T-helper 1 cell treated with Interleukin-12 subunit alpha and Interleukin-12 subunit beta and Interleukin-4 antibody, amounts not matched to agents 30 μg/mL and 1 μg/mL, for 36 hours (primary cell): ENCODE data around the gene BOC.

Experiments
- H3K27ac Mint-ChIP-seq: one replicate; pipeline ENCODE4 v1.8.0; 2021; ENCODE audit warnings: mild to moderate bottlenecking, mixed read lengths
- H3K27me3 Mint-ChIP-seq: one replicate; pipeline ENCODE4 v1.8.0; 2021; ENCODE audit warnings: low read depth, mixed read lengths
- H3K36me3 Mint-ChIP-seq: one replicate; pipeline ENCODE4 v1.8.0; 2021; ENCODE audit warnings: low read depth, mixed read lengths
- H3K4me1 Mint-ChIP-seq: one replicate; pipeline ENCODE4 v1.8.0; 2021; ENCODE audit warnings: low read depth, mixed read lengths
- H3K4me3 Mint-ChIP-seq: one replicate; pipeline ENCODE4 v1.8.0; 2021; ENCODE audit warnings: mild to moderate bottlenecking, moderate library complexity, mixed read lengths
- H3K9me3 Mint-ChIP-seq: one replicate; pipeline ENCODE4 v1.8.0; 2021; ENCODE audit warnings: mixed read lengths

Gene BOC

DNA sequence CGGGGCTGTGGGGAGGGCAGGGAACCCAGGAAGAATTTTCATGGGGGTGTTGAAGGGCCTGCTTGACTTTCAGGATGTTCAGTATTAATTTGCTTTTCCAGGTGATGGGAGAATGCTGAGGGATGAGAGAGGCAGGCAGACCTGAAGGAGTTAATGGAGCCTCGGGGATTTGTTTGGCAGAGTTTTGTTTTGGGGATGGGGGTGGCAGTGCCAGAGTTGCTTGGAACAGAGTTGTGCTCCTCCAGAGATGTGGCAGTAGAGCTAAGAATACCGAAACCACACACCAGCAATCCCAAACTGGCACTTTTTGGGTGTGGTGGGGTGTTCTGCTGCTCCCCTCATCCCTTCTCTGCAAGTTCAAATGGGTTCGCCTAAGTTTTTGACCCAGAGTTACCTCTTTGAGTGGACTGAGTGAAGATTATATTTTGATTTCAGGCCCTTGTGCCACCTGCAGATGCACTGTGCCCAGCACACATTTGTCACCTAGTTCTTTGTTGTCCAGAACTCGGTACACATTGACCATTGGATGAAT, 1.6 kb downstream of the BOC start:
- H3K9me3 Mint-ChIP-seq: no peaks in the 10 kb centered on the region
- no peak overlapping the region for H3K27ac Mint-ChIP-seq
- H3K4me3 Mint-ChIP-seq: peak overlapping the region; percentile 78
- H3K36me3 Mint-ChIP-seq: peaks cover 4% of the 10 kb centered on the region
- peaks cover 75% of the 10 kb centered on the region for H3K27me3 Mint-ChIP-seq
- peaks cover 9% of the 10 kb centered on the region for H3K4me1 Mint-ChIP-seq

- Mint-ChIP-seq H3K9me3 (no peaks in the 10 kb centered on the region), H3K27ac (no peak overlapping the region), H3K36me3 (peaks cover 4% of the 10 kb centered on the region), H3K27me3 (peaks cover 65% of the 10 kb centered on the region), H3K4me1 (peaks cover 9% of the 10 kb centered on the region), H3K4me3 (no peak overlapping the region)
These were observed 2.7 kb downstream of the BOC start for GRCh38 chr3:113213896-113214587.

- Mint-ChIP-seq H3K9me3 (no peaks in the 10 kb centered on the region), H3K4me1 (peaks cover 9% of the 10 kb centered on the region), H3K36me3 (peaks cover 4% of the 10 kb centered on the region), H3K27ac (no peak overlapping the region), H3K4me3 (no peak overlapping the region), H3K27me3 (peaks cover 54% of the 10 kb centered on the region)
These were observed 3.7 kb downstream of the BOC start for GRCh38 chr3:113214917-113215595.

DNA sequence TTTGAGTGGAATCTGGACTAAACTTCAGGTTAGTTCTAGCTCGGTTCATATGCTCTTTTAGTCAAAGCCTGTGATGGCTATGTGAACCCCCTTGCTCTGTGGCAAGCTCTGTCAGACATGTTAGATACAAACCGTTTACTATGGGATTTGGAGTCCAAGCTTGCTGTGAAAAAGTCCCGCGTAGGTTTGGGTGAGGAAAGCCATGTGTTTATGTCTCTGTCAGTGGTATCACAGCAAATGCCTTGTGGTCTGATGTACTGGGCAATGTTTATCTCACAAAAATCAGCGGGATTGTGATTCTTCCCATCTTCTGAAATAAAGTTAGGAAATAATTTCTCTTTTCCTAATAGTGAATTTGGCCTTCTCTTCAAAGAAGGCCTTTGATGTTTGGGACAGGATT, 5.0 kb downstream of the BOC start:
- H3K27me3 Mint-ChIP-seq: peaks cover 47% of the 10 kb centered on the region
- no peak overlapping the region for H3K4me3 Mint-ChIP-seq
- H3K27ac Mint-ChIP-seq: no peak overlapping the region
- peaks cover 2% of the 10 kb centered on the region for H3K36me3 Mint-ChIP-seq
- H3K4me1 Mint-ChIP-seq: peaks cover 6% of the 10 kb centered on the region
- no peaks in the 10 kb centered on the region for H3K9me3 Mint-ChIP-seq

DNA sequence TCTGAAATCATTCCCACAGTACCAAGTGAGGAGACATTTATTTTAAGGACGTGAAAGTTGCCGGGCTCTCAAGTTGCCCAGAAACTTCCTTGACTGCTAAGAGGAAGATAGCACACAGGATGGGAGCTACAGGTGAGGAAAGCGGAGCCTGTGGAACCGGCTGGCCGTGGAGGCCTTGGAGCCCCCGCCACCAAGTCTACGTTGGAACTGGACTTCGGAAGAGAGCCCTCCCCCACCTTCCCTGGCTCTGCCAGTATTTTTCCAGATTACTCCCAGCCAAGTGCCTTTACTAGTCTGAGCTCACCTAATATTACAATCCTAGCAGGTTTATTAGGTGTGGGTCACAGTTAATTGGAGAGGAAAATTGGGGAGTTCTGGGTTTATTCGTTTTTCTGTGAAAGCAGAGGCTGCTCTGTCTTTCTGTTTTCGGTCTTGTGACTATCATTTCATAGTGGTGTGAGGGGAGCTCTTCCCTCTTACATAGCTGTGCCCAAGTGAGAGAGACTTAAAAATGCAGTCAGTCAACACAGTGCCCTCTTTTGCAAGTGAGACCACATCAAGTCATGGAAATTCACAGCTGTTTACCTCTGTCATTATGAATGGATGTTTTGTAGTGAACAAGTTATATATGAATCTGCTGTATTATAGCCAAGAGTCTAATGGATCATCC, 6.8 kb downstream of the BOC start:
- Mint-ChIP-seq H3K27ac (no peak overlapping the region), H3K36me3 (no peaks in the 10 kb centered on the region), H3K4me1 (peaks cover 3% of the 10 kb centered on the region), H3K4me3 (no peak overlapping the region), H3K9me3 (no peaks in the 10 kb centered on the region), H3K27me3 (peaks cover 40% of the 10 kb centered on the region)

DNA sequence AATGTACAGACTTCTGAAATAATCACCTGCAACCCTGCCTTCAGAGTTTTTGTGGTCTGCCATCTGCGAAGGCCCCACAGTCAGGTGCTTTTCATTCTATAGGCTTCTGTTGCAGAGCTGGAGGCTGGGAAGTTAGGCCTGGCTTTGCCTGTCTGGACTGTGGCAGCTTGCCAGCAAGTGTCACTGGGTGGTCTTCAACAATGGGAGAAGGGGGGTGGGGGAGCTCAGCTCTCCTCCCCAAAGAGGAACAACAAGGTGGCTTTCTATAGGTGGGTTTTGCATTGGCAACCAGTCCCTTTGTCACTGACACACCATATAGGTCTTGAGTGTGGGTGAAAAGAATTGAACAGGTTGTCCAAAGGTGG, 7.3 kb downstream of the BOC start:
- peaks cover 5% of the 10 kb centered on the region for H3K4me1 Mint-ChIP-seq
- no peak overlapping the region for H3K4me3 Mint-ChIP-seq
- no peaks in the 10 kb centered on the region for H3K36me3 Mint-ChIP-seq
- H3K27ac Mint-ChIP-seq: no peak overlapping the region
- no peaks in the 10 kb centered on the region for H3K9me3 Mint-ChIP-seq
- H3K27me3 Mint-ChIP-seq: peaks cover 35% of the 10 kb centered on the region

DNA sequence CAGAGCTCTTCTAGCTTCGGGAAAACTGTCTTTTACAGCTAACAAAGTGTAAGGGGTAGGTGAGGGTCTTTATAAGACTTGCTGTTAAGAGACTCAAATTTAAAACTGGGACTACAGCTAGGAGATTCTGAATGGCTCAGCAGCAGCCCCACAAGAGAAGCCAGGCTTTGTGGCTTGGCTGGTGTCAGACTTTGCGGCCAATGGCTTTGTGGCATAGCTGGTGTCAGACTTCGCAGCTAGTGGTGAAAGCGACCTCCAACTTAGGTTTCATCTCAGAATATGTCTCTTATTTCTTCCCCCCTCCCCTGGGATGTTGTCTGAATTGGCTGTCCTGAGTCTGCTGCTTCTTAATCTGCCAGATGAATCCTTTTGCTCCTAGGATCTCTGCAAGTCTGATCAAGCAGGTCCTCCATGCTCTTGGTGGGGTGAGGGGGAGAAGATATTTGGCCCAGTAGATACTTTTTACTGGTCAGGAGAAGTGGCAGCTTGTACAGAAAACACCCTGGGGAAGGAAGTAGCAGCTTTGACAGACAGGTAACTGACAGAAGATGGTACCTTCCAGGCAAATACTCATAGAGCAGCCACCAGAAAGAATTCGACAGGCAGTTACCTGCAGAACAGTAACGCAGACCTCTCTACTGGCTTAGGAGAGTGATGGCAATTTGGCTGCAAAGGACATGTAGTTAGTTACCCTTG, 8.4 kb downstream of the BOC start:
- peaks cover 24% of the 10 kb centered on the region for H3K27me3 Mint-ChIP-seq
- H3K27ac Mint-ChIP-seq: no peak overlapping the region
- H3K4me3 Mint-ChIP-seq: no peak overlapping the region
- H3K4me1 Mint-ChIP-seq: peaks cover 11% of the 10 kb centered on the region
- no peaks in the 10 kb centered on the region for H3K9me3 Mint-ChIP-seq
- H3K36me3 Mint-ChIP-seq: no peaks in the 10 kb centered on the region

DNA sequence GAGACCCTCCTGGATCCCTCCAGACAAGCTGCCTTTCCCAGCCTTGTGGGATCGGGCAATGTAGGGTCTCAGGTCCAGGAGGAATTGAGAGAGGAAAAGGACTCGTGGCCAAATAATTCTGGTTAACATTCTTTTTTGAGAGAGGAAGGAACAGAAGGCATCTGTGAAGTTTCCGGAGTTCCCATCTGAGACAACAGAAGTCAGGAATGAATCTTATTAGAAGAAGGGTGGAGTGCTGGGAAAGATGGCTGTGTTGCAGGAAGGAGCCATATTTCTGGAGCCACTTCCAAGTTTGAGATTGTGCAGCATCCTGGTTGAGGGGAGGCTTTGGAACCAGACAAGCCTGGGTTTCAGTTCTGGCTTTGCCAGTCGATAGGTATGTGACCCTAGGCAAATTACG, 9.4 kb downstream of the BOC start:
- H3K36me3 Mint-ChIP-seq: no peaks in the 10 kb centered on the region
- no peak overlapping the region for H3K4me3 Mint-ChIP-seq
- peaks cover 11% of the 10 kb centered on the region for H3K4me1 Mint-ChIP-seq
- no peaks in the 10 kb centered on the region for H3K9me3 Mint-ChIP-seq
- peaks cover 15% of the 10 kb centered on the region for H3K27me3 Mint-ChIP-seq
- H3K27ac Mint-ChIP-seq: peak overlapping the region; percentile 18

- Mint-ChIP-seq H3K4me3 (no peak overlapping the region), H3K4me1 (peaks cover 11% of the 10 kb centered on the region), H3K9me3 (no peaks in the 10 kb centered on the region), H3K27ac (no peak overlapping the region), H3K36me3 (no peaks in the 10 kb centered on the region), H3K27me3 (peaks cover 14% of the 10 kb centered on the region)
These were observed 10.4 kb downstream of the BOC start for GRCh38 chr3:113221721-113222257.

DNA sequence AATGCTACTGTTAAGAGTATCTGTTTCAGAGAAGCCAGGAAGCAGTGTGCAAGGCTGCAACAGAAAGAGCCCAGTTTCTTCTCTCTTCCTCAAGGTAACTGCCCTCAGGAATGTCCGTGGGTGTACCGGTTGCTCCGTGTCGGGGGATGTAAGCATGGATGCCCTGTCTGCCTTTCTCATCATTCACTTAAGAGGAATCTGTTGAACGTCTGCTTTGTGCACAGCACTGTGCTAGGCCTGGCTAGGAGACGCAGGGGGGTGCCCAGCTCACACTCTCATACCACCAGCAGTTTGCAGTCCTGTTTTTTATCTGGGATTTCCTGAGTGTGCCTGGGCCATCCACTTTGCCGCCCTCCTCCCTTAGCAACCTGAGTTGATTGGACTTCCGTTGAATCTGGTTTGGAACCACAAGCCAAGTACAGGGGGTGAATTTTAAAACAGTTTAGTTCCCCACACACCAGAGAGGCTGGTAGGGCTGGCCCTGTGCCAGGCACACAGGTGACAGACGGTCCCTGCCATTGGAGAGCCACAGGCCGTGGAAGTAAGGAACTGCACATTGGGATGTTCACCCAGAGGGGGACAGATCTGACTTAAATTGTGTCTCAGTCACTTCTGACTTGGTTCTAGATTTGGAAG, 11.2 kb downstream of the BOC start:
- H3K27me3 Mint-ChIP-seq: peaks cover 14% of the 10 kb centered on the region
- no peak overlapping the region for H3K4me3 Mint-ChIP-seq
- peaks cover 11% of the 10 kb centered on the region for H3K4me1 Mint-ChIP-seq
- H3K9me3 Mint-ChIP-seq: no peaks in the 10 kb centered on the region
- H3K36me3 Mint-ChIP-seq: no peaks in the 10 kb centered on the region
- no peak overlapping the region for H3K27ac Mint-ChIP-seq

GRCh38 chr3:113223475-113224281, 12.3 kb downstream of the BOC start:
- peaks cover 11% of the 10 kb centered on the region for H3K4me1 Mint-ChIP-seq
- H3K27ac Mint-ChIP-seq: no peak overlapping the region
- no peaks in the 10 kb centered on the region for H3K36me3 Mint-ChIP-seq

DNA sequence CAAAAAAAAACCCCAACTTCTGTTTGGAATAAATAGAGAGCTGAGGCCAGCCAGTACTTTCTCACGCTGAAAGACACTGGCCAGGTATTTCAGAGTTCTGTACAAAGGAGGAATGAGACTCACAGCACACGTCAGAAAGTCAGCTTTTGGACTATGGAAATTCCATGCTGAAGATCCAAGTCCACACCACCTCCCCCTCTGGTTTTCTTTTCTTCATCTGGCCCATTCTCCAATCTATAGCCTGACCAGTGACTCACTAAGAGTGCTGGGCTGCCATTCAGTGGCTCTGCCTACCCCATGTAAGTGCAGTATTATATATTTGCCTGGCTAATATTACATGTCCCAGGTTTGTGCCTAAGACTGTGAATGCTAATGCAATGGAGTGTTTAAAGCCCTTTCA, 13.9 kb downstream of the BOC start:
- no peak overlapping the region for H3K27ac Mint-ChIP-seq
- H3K27me3 Mint-ChIP-seq: peaks cover 17% of the 10 kb centered on the region
- H3K4me3 Mint-ChIP-seq: no peak overlapping the region
- H3K36me3 Mint-ChIP-seq: no peaks in the 10 kb centered on the region
- peaks cover 11% of the 10 kb centered on the region for H3K4me1 Mint-ChIP-seq
- H3K9me3 Mint-ChIP-seq: no peaks in the 10 kb centered on the region

More at GRCh38 chr3:113223475-113224281, 12.3 kb downstream of the BOC start:
- H3K4me3 Mint-ChIP-seq: peak overlapping the region; percentile 38
- no peaks in the 10 kb centered on the region for H3K9me3 Mint-ChIP-seq
- H3K27me3 Mint-ChIP-seq: peaks cover 17% of the 10 kb centered on the region

DNA sequence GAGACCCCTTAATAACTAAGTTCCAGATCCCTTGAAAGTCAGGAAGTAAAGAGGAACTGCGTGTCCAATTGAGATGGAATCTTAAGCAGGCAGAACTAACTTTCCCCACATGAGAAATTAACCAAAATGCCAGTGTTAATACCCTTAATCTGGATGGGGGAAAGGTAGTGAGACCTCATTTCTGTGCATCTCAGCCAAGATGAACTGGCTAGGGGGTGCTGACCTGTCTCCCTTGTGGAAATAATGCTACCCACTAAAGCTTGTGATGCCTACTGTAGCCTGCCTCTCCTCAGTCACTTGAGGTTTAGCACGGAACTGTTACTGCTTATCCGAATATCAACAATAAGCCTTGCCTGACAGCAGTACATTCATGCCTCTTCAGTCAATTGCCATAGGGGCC, 15.1 kb downstream of the BOC start:
- no peak overlapping the region for H3K4me3 Mint-ChIP-seq
- H3K27me3 Mint-ChIP-seq: peaks cover 11% of the 10 kb centered on the region
- H3K27ac Mint-ChIP-seq: no peak overlapping the region
- no peaks in the 10 kb centered on the region for H3K9me3 Mint-ChIP-seq
- H3K4me1 Mint-ChIP-seq: peaks cover 11% of the 10 kb centered on the region
- no peaks in the 10 kb centered on the region for H3K36me3 Mint-ChIP-seq
